GM19452 (cell line): ENCODE data around the gene TC2N.
"Not testable (repeated sequence)": the region's sequence is repeated elsewhere in the genome, so short reads cannot be mapped to it uniquely, and the experiment has no call there.

ENCODE experiments used
- ATAC-seq: cut with Tn5 transposase; IDR thresholded peaks from one replicate; pipeline ENCODE4 v1.9.1; 2021; ENCODE audit not compliant: unreplicated experiment

TC2N gene

GRCh38 chr14:91867316-91867988 lies at the start of gene TC2N:
Gene TC2N, minus strand, starts transcription at chr14:91867536. Its CDS starts 53,767 bp downstream, at chr14:91813769.
- ATAC-seq: peak; percentile 46

- no peak for ATAC-seq
Observed at GRCh38 chr14:91912035-91912434, 44.7 kb upstream of the TC2N start.

GRCh38 chr14:91911474-91912032 lies 44.2 kb upstream of the TC2N start:
- ATAC-seq: peak; percentile 64

- ATAC-seq: no peak
Observed at GRCh38 chr14:91910196-91910595, 42.9 kb upstream of the TC2N start.

GRCh38 chr14:91906374-91906773 lies 39.0 kb upstream of the TC2N start:
- ATAC-seq: no peak

- no peak for ATAC-seq
Observed at GRCh38 chr14:91904956-91905645, 37.8 kb upstream of the TC2N start.

- no peak for ATAC-seq
Observed at GRCh38 chr14:91904483-91904882, 37.1 kb upstream of the TC2N start.

GRCh38 chr14:91903070-91903469 lies 35.7 kb upstream of the TC2N start:
- ATAC-seq: no peak

GRCh38 chr14:91902336-91902735 lies 35.0 kb upstream of the TC2N start:
- no peak for ATAC-seq

- no peak for ATAC-seq
Observed at GRCh38 chr14:91901449-91902226, 34.3 kb upstream of the TC2N start.

- ATAC-seq: no peak
Observed at GRCh38 chr14:91899806-91900205, 32.5 kb upstream of the TC2N start.

- ATAC-seq: no peak
Observed at GRCh38 chr14:91899213-91899612, 31.9 kb upstream of the TC2N start.

GRCh38 chr14:91898372-91898771 lies 31.0 kb upstream of the TC2N start:
- ATAC-seq: no peak

- not testable (repeated sequence) for ATAC-seq
Observed at GRCh38 chr14:91897716-91898115, 30.4 kb upstream of the TC2N start.

- ATAC-seq: no peak
Observed at GRCh38 chr14:91897106-91897701, 29.9 kb upstream of the TC2N start.

GRCh38 chr14:91896419-91896818 lies 29.1 kb upstream of the TC2N start:
- ATAC-seq: no peak

GRCh38 chr14:91893669-91894068 lies 26.3 kb upstream of the TC2N start:
- no peak for ATAC-seq

- no peak for ATAC-seq
Observed at GRCh38 chr14:91893007-91893406, 25.7 kb upstream of the TC2N start.

- no peak for ATAC-seq
Observed at GRCh38 chr14:91891721-91892220, 24.4 kb upstream of the TC2N start.

GRCh38 chr14:91891101-91891500 lies 23.8 kb upstream of the TC2N start:
- ATAC-seq: no peak

GRCh38 chr14:91890291-91890749 lies 23.0 kb upstream of the TC2N start:
- ATAC-seq: no peak
